CD4-positive, alpha-beta T cell (primary cell): ENCODE data around the gene MTUS2. TPM values are rescaled to one million over a fixed set of nuclear protein-coding genes. Genes with fewer than 3 reads are reported as not detected.
"Not testable (repeated sequence)": the region's sequence is repeated elsewhere in the genome, so short reads cannot be mapped to it uniquely, and the experiment has no call there.

Experiments
- ATAC-seq: fragments of 200-7000 bp; cut with Tn5 transposase; one replicate; pipeline ENCODE4 v1.10.0; 2022; ENCODE audit warnings: mild to moderate bottlenecking; ENCODE audit not compliant: poor library complexity
- CTCF ChIA-PET: fragments of 350-600 bp; sonication (Branson Sonifier 250); formaldehyde crosslinking; loops from one replicate; lab custom pipeline; 2021; ENCODE audit warnings: antibody characterized with exemption, inconsistent platforms; lab: Charles Lee
- POLR2A ChIA-PET: fragments of 350-600 bp; sonication (Branson Sonifier 250); formaldehyde crosslinking; loops from one replicate; lab custom pipeline; 2021; ENCODE audit warnings: antibody characterized with exemption, inconsistent platforms; lab: Charles Lee
- DNase-seq, 14 experiments: peaks; one replicate each; pipeline ENCODE4 v3.0.0-alpha.2; 2013 to 2020; ENCODE audit warnings: mixed read lengths in 2 of 14
- H3K27ac ChIP-seq, 2 donors: one replicate each; pipeline versions ENCODE4 v1.5.1 to v1.7.0; 2013; ENCODE audit warnings: low read length in 2 of 2, low read depth in 1 of 2, mild to moderate bottlenecking in 1 of 2
- H3K27me3 ChIP-seq, 2 experiments: 1 replicate in 1 of 2; 2 replicates in 1 of 2; pipeline versions ENCODE4 v1.6.1 to v1.7.0; 2013; ENCODE audit warnings: low read length in 2 of 2, control low read depth in 1 of 2, mild to moderate bottlenecking in 1 of 2, moderate library complexity in 1 of 2; ENCODE audit not compliant: insufficient read depth in 2 of 2, control insufficient read depth in 1 of 2
- H3K36me3 ChIP-seq: one replicate; pipeline ENCODE4 v1.6.1; 2013; ENCODE audit warnings: low read length, control low read depth; ENCODE audit not compliant: insufficient read depth
- H3K4me1 ChIP-seq: one replicate; pipeline ENCODE4 v1.6.1; 2013; ENCODE audit warnings: low read length, control low read depth; ENCODE audit not compliant: insufficient read depth
- H3K4me3 ChIP-seq: one replicate; pipeline ENCODE4 v1.5.1; 2013; ENCODE audit warnings: mild to moderate bottlenecking, low read length, moderate library complexity
- H3K9me3 ChIP-seq, 2 experiments: 1 replicate in 1 of 2; 2 replicates in 1 of 2; pipeline versions ENCODE4 v1.6.1 to v1.7.0; 2013; ENCODE audit warnings: low read length in 2 of 2, mild to moderate bottlenecking in 2 of 2, control low read depth in 1 of 2, moderate library complexity in 1 of 2; ENCODE audit not compliant: control insufficient read depth in 1 of 2, insufficient read depth in 1 of 2
- H3K27ac Mint-ChIP-seq: one replicate; pipeline ENCODE4 v1.8.0; 2020; ENCODE audit warnings: mixed read lengths
- H3K27me3 Mint-ChIP-seq: one replicate; pipeline ENCODE4 v1.8.0; 2021; ENCODE audit warnings: mixed read lengths
- H3K36me3 Mint-ChIP-seq: one replicate; pipeline ENCODE4 v1.8.0; 2021; ENCODE audit warnings: low read depth, mixed read lengths
- H3K4me1 Mint-ChIP-seq: one replicate; pipeline ENCODE4 v1.8.0; 2021; ENCODE audit warnings: low read depth, mixed read lengths
- H3K4me3 Mint-ChIP-seq: one replicate; pipeline ENCODE4 v1.8.0; 2020; ENCODE audit warnings: mild to moderate bottlenecking, mixed read lengths
- H3K9me3 Mint-ChIP-seq: one replicate; pipeline ENCODE4 v1.8.0; 2020; ENCODE audit warnings: mixed read lengths
- intact Hi-C, 2 experiments: fragments of 100-400 bp; cut with DNase I in 1 of 2; cut with micrococcal nuclease in 1 of 2; formaldehyde crosslinking; loops; one replicate each; pipeline versions ENCODE4 v1.15.1 to v1.9.0; 2023 to 2025; cut with DNase I, micrococcal nuclease
- total RNA-seq, 174 experiments: library from RNA in 2 of 174; stranded (reverse) in 2 of 174; gene quantifications; one replicate each; pipeline ENCODE4 v1.2.3 and lab custom pipeline; 2021 to 2026
- TF ChIP-seq, protein P1 (sequence below): fragments of 200-600 bp; IDR thresholded peaks from one replicate; pipeline ENCODE4 v1.8.0; 2022; ENCODE audit warnings: antibody characterized with exemption, mild to moderate bottlenecking

MTUS2 gene
- total RNA-seq, 2 experiments from 2014 or later, result 0.38 to 0.81 TPM

DNA sequence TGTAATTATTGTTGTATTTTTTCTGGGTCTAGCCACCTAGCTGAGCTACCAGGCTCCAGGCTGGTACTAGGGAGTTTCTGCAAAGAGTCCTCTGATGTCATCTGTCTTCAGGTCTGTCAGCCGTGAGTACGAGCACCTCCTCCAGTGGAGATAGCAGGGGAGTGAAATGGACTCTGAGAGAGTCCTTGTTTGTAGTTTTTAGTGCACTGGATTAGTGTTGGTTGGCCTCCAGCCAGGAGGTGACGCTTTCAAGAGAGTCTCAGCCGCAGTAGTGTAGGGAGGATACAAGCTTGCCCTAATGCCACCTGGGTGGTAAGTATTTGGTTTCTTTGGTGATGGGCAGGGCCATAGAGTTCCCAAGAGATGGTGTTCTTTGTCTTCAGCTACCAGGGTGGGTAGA is 390.5 kb downstream of the MTUS2 start:
- Histone ChIP-seq H3K27me3 (no peaks in the 10 kb centered on the region), H3K4me3 (no peak overlapping the region), H3K4me1 (no peaks in the 10 kb centered on the region), H3K27ac (no peak overlapping the region), H3K9me3 (peaks cover 0 to 2% of the 10 kb centered on the region in 2 experiments), H3K36me3 (no peaks in the 10 kb centered on the region)
- Mint-ChIP-seq H3K4me1 (no peaks in the 10 kb centered on the region), H3K27me3 (no peaks in the 10 kb centered on the region), H3K27ac (no peak overlapping the region), H3K4me3 (no peak overlapping the region), H3K36me3 (no peaks in the 10 kb centered on the region), H3K9me3 (no peaks in the 10 kb centered on the region)
- TF ChIP-seq, protein P1, sequence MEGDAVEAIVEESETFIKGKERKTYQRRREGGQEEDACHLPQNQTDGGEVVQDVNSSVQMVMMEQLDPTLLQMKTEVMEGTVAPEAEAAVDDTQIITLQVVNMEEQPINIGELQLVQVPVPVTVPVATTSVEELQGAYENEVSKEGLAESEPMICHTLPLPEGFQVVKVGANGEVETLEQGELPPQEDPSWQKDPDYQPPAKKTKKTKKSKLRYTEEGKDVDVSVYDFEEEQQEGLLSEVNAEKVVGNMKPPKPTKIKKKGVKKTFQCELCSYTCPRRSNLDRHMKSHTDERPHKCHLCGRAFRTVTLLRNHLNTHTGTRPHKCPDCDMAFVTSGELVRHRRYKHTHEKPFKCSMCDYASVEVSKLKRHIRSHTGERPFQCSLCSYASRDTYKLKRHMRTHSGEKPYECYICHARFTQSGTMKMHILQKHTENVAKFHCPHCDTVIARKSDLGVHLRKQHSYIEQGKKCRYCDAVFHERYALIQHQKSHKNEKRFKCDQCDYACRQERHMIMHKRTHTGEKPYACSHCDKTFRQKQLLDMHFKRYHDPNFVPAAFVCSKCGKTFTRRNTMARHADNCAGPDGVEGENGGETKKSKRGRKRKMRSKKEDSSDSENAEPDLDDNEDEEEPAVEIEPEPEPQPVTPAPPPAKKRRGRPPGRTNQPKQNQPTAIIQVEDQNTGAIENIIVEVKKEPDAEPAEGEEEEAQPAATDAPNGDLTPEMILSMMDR, result no peak
- intact Hi-C loops, result loop anchor here in 1 of 2 experiments (5.0 kb wide), 1 partner anchor 137 kb away; no protein-coding TSS in a partner anchor
- POLR2A ChIA-PET, result no interaction called here
- no peak for ATAC-seq
- no peak for DNase-seq
- CTCF ChIA-PET, result no interaction called here

DNA sequence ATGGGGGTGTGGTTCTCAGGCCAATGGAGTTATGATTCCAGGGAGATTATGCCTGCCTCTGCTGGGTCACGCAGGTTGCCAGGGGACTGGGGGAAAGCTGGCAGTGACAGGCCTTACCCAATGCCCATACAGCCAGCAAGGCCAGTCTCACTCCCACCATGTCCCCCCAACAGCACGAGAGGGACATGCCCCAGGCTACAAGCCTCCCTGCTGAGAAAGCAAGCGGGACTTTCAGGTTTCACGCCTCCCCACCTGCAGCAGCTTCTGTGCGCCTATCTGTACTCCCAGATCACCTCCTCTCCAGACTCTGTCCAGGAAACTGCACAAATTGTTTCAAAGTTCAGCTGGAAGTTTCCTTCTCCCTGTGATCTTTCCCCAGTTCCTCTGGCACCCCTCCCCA is 391.0 kb downstream of the MTUS2 start:
- H3K27me3 ChIP-seq, H3K4me3 Mint-ChIP-seq, H3K9me3 ChIP-seq, H3K27me3 Mint-ChIP-seq, H3K4me1 Mint-ChIP-seq, H3K27ac ChIP-seq, CTCF ChIA-PET, H3K4me1 ChIP-seq, H3K36me3 Mint-ChIP-seq, DNase-seq, H3K4me3 ChIP-seq, H3K27ac Mint-ChIP-seq, POLR2A ChIA-PET, H3K9me3 Mint-ChIP-seq, H3K36me3 ChIP-seq, ATAC-seq: not testable (repeated sequence)
- intact Hi-C loops, result loop anchor here in 1 of 2 experiments (5.0 kb wide), 1 partner anchor 136 kb away; no protein-coding TSS in a partner anchor

DNA sequence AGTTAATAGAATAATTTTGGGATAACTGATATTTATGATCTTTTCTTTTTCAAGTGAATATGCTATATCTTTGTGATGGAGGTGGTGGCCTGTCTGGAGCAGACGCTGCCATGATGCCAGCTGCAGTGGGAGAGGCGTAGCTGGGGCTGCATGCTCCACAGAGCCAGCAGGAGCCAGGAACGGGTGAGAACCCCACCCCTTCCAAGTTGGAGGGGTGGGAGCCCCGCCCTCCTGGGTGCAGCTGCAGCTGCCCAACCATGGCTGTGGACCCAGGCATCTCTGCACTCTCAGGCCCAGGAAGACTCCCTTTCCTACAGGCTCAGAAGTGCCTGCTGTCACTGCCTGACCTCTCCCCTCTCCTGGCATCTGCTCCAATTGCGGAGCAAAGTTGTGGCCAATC is 402.3 kb downstream of the MTUS2 start:
- H3K9me3 Mint-ChIP-seq, result peaks cover 4% of the 10 kb centered on the region
- no peak overlapping the region for H3K4me3 Mint-ChIP-seq
- H3K4me1 ChIP-seq, result no peaks in the 10 kb centered on the region
- TF ChIP-seq, protein P1, result no peak
- H3K9me3 ChIP-seq, result peaks cover 12 to 23% of the 10 kb centered on the region in 2 experiments
- intact Hi-C loops, result no loop called here
- peaks cover 0 to 5% of the 10 kb centered on the region in 2 experiments for H3K27me3 ChIP-seq
- ATAC-seq (no peak), DNase-seq (no peak)
- POLR2A ChIA-PET, result no interaction called here
- no peaks in the 10 kb centered on the region for H3K36me3 Mint-ChIP-seq
- H3K4me1 Mint-ChIP-seq, result no peaks in the 10 kb centered on the region
- no peaks in the 10 kb centered on the region for H3K36me3 ChIP-seq
- no peak overlapping the region for H3K27ac ChIP-seq
- CTCF ChIA-PET, result no interaction called here
- no peak overlapping the region for H3K27ac Mint-ChIP-seq
- H3K4me3 ChIP-seq, result no peak overlapping the region
- H3K27me3 Mint-ChIP-seq, result no peaks in the 10 kb centered on the region

DNA sequence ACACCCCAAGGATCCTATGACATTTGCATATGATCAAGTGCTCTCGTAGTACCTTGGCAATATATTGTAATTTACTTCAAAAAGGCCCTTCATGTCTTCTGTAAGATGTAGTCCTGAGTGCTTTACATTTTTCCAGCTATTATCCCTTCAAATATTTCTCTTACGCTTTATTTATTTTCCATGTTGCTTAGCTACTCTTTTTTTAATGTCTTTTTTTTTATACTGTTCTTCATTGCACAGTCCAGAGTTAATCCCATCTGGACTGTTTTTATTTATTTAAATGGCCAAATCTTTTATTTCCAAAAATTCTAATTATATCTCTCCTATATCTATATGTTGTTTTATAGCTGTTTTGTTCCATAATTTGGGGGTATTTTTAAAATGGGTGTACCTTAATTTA is 404.1 kb downstream of the MTUS2 start:
- intact Hi-C loops, result no loop called here
- no peaks in the 10 kb centered on the region for H3K36me3 Mint-ChIP-seq
- ChIA-PET CTCF (no interaction called here), POLR2A (no interaction called here)
- peaks cover 6% of the 10 kb centered on the region for H3K27me3 Mint-ChIP-seq
- DNase-seq (no peak), ATAC-seq (no peak)
- Histone ChIP-seq H3K4me1 (no peaks in the 10 kb centered on the region), H3K27ac (no peak overlapping the region), H3K4me3 (no peak overlapping the region), H3K9me3 (peaks cover 5 to 23% of the 10 kb centered on the region in 2 experiments), H3K27me3 (peaks cover 0 to 5% of the 10 kb centered on the region in 2 experiments), H3K36me3 (no peaks in the 10 kb centered on the region)
- no peak overlapping the region for H3K4me3 Mint-ChIP-seq
- peaks cover 2% of the 10 kb centered on the region for H3K9me3 Mint-ChIP-seq
- TF ChIP-seq, protein P1, result no peak
- no peaks in the 10 kb centered on the region for H3K4me1 Mint-ChIP-seq
- H3K27ac Mint-ChIP-seq, result no peak overlapping the region
